SK-N-SH (cell line): ENCODE measurements around the gene CCM2.

Experiments used
- ELF1 ChIP-seq: IDR thresholded peaks from 2 replicates; pipeline ENCODE4 v1.4.0; 2012
- USF1 ChIP-seq: IDR thresholded peaks from 2 replicates; pipeline ENCODE4 v1.4.0; 2012; ENCODE audit warnings: low read depth, borderline replicate concordance
- TF ChIP-seq, protein P1 (sequence below): fragments of 200-600 bp; sonication (generic); IDR thresholded peaks from 2 replicates; pipeline ENCODE4 v1.6.1; 2017; ENCODE audit warnings: antibody characterized with exemption, mild to moderate bottlenecking, moderate library complexity
- TF ChIP-seq, protein P2 (sequence below): IDR thresholded peaks from 2 replicates; pipeline ENCODE4; 2012

GRCh38 chr7:45013465-45013967, 13.5 kb downstream of the CCM2 start:
- TF ChIP-seq, protein P1, sequence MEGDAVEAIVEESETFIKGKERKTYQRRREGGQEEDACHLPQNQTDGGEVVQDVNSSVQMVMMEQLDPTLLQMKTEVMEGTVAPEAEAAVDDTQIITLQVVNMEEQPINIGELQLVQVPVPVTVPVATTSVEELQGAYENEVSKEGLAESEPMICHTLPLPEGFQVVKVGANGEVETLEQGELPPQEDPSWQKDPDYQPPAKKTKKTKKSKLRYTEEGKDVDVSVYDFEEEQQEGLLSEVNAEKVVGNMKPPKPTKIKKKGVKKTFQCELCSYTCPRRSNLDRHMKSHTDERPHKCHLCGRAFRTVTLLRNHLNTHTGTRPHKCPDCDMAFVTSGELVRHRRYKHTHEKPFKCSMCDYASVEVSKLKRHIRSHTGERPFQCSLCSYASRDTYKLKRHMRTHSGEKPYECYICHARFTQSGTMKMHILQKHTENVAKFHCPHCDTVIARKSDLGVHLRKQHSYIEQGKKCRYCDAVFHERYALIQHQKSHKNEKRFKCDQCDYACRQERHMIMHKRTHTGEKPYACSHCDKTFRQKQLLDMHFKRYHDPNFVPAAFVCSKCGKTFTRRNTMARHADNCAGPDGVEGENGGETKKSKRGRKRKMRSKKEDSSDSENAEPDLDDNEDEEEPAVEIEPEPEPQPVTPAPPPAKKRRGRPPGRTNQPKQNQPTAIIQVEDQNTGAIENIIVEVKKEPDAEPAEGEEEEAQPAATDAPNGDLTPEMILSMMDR: no peak
- TF ChIP-seq USF1 (no peak), ELF1 (no peak)
- TF ChIP-seq, protein P2, sequence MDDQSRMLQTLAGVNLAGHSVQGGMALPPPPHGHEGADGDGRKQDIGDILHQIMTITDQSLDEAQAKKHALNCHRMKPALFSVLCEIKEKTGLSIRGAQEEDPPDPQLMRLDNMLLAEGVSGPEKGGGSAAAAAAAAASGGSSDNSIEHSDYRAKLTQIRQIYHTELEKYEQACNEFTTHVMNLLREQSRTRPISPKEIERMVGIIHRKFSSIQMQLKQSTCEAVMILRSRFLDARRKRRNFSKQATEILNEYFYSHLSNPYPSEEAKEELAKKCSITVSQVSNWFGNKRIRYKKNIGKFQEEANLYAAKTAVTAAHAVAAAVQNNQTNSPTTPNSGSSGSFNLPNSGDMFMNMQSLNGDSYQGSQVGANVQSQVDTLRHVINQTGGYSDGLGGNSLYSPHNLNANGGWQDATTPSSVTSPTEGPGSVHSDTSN: no peak
